Gastrocnemius medialis (tissue), 4 donors: ENCODE results near the gene FBXO27.

Experiments
- POLR2A ChIP-seq, 2 donors: fragments of 450-650 bp; IDR thresholded peaks; one replicate each; pipeline ENCODE4 v1.6.1; 2017; ENCODE audit warnings: antibody characterized with exemption in 2 of 2, mild to moderate bottlenecking in 2 of 2, moderate library complexity in 2 of 2
- TF ChIP-seq, protein P1 (sequence below), 5 experiments: fragments of 450-650 bp in 3 of 5; fragments of 200-600 bp in 2 of 5; sonication (generic) in 2 of 5; IDR thresholded peaks in 4 of 5; conservative IDR thresholded peaks in 1 of 5; 1 replicate in 4 of 5; 2 replicates in 1 of 5; pipeline ENCODE4 v1.5.1; 2016 to 2019; ENCODE audit warnings: antibody characterized with exemption in 5 of 5, mild to moderate bottlenecking in 3 of 5, moderate library complexity in 3 of 5

GRCh38 chr19:38989066-38989605 is 43.2 kb downstream of the FBXO27 start:
- TF ChIP-seq, protein P1, sequence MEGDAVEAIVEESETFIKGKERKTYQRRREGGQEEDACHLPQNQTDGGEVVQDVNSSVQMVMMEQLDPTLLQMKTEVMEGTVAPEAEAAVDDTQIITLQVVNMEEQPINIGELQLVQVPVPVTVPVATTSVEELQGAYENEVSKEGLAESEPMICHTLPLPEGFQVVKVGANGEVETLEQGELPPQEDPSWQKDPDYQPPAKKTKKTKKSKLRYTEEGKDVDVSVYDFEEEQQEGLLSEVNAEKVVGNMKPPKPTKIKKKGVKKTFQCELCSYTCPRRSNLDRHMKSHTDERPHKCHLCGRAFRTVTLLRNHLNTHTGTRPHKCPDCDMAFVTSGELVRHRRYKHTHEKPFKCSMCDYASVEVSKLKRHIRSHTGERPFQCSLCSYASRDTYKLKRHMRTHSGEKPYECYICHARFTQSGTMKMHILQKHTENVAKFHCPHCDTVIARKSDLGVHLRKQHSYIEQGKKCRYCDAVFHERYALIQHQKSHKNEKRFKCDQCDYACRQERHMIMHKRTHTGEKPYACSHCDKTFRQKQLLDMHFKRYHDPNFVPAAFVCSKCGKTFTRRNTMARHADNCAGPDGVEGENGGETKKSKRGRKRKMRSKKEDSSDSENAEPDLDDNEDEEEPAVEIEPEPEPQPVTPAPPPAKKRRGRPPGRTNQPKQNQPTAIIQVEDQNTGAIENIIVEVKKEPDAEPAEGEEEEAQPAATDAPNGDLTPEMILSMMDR (IDR thresholded peaks at IDR 0.05 in 4 of 5, conservative IDR thresholded peaks at IDR 0.05 in 1 of 5): no peak
- no peak for TF ChIP-seq POLR2A (IDR thresholded peaks at IDR 0.05)
